SHP77 (cell line): ENCODE data around the gene CENPL.

ENCODE experiments used
- DNase-seq, 2 experiments: peaks; one replicate each; lab custom pipeline; 2025; lab: John Stamatoyannopoulos, UW

Gene CENPL

DNA sequence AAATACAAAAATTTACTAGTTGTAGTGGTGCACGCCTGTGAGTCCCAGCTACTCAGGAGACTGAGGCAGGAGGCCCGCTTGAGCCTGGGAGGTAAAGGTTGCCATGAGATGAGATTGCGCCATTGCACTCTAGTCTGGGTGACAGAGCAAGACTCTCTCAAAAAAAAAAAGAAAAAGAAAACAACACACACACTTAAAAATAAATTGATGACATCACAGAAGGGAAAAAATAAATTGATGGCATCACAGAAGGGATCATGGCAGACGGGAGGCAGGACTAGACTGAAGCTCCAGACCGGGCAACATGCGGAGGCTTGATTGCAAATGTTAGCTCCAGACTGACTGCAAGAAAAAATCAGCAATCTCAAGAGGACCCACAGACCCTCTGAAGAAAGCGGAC is 66.6 kb downstream of the CENPL start:
- DNase-seq = no peak

- no peak for DNase-seq
Observed at GRCh38 chr1:173757666-173758065, 67.0 kb downstream of the CENPL start.

DNA sequence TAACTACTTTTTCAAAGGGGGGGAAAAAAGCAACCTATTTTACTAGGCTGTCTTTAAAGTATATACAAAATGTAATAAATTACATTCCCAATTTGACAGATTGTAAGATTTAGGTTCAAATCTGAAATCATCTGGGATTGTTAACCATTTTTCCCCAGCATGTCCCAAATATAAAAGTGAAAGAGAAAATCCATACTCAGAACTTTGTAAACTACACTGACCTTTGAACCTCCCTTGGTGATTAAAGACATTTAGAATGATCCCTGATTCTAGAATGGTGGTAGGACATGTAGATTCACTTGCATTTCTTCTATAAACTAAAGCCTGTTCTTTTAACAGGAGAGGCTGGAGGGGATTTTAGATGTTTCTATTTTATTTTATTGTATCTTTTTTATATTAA is 70.9 kb downstream of the CENPL start:
- DNase-seq = no peak
